Measurements from ENCODE around the gene HELT. TPM values are rescaled to one million over a fixed set of nuclear protein-coding genes. Genes with fewer than 3 reads are reported as not detected.

Gene HELT
- total RNA-seq (1 to 10 TPM in 1 of 2 donors, not detected in 1; 2.5 TPM), polyA plus RNA-seq (under 1 TPM; 0.09 to 0.53 TPM)
- long read RNA-seq, donor 1 = 0 reads
- long read RNA-seq, donor 2 = 0 reads
- long read RNA-seq, donor 3 = 0 reads
- long read RNA-seq, donor 4 = 0 reads
- long read RNA-seq, donor 5 = 0 reads

- Histone ChIP-seq H3K9ac (ENCODE audit: insufficient read depth in 1 of 2, low read length in 2 of 2) (no peak within 1 kb of the TSS), H3K36me3 (ENCODE audit: control insufficient read depth in 4 of 4, insufficient read depth in 4 of 4, low read length in 4 of 4) (no peaks in the 10 kb centered on the region), H3K9me3 (ENCODE audit: control insufficient read depth in 4 of 4, insufficient read depth in 3 of 4, low read length in 3 of 4) (peaks cover 0 to 10% (median 0%) of the 10 kb centered on the region in 4 donors), H3K27ac (ENCODE audit: low read depth in 1 of 2, low read length in 1 of 2) (no peak within 1 kb of the TSS), H3K27me3 (ENCODE audit: control insufficient read depth in 3 of 3, insufficient read depth in 3 of 3, low read length in 2 of 3) (peaks cover 53 to 95% (median 82%) of the 10 kb centered on the region in 3 donors), H3K4me1 (ENCODE audit: control insufficient read depth in 5 of 5, insufficient read depth in 5 of 5, low read length in 5 of 5) (peaks cover 0 to 16% (median 4%) of the 10 kb centered on the region in 5 donors), H3K4me3 (no peak within 1 kb of the TSS)
- DNase-seq (no peak), ATAC-seq (ENCODE audit: insufficient read depth, low FRiP score) (no peak)
- whole genome bisulfite sequencing, 2 donors = 2% methylated on average over 58 of the region's 58 CpGs
- no peak for TF ChIP-seq CTCF (IDR thresholded peaks at IDR 0.05; ENCODE audit: control extremely low read depth, extremely low read depth)
These were observed at the start of gene HELT for GRCh38 chr4:185017964-185018772. TSS of gene HELT (plus strand) at chr4:185018490. CDS start at chr4:185018929, 439 bp downstream.

GRCh38 chr4:184968784-184969201, 49.5 kb upstream of the HELT start:
- ATAC-seq (ENCODE audit: insufficient read depth, low FRiP score) = peak; percentile 85
- H3K9ac ChIP-seq (ENCODE audit: insufficient read depth in 1 of 2, low read length in 2 of 2) = no peak overlapping the region

GRCh38 chr4:184969610-184970009, 48.7 kb upstream of the HELT start:
- TF ChIP-seq CTCF (IDR thresholded peaks at IDR 0.05; ENCODE audit: control extremely low read depth, extremely low read depth) = no peak
- no peaks in the 10 kb centered on the region for H3K4me1 ChIP-seq (ENCODE audit: control insufficient read depth in 5 of 5, insufficient read depth in 5 of 5, low read length in 5 of 5)
- 95 to 97% methylated on average over 5 of the region's 5 CpGs for WGBS, 2 donors
- no peak overlapping the region for H3K27ac ChIP-seq (ENCODE audit: low read depth in 1 of 2, low read length in 1 of 2)
- DNase-seq (no peak), ATAC-seq (ENCODE audit: insufficient read depth, low FRiP score) (no peak)
- H3K27me3 ChIP-seq (ENCODE audit: control insufficient read depth in 3 of 3, insufficient read depth in 3 of 3, low read length in 2 of 3) = no peaks in the 10 kb centered on the region
- H3K9me3 ChIP-seq (ENCODE audit: control insufficient read depth in 4 of 4, insufficient read depth in 3 of 4, low read length in 3 of 4) = no peaks in the 10 kb centered on the region
- H3K36me3 ChIP-seq (ENCODE audit: control insufficient read depth in 4 of 4, insufficient read depth in 4 of 4, low read length in 4 of 4) = no peaks in the 10 kb centered on the region
- H3K4me3 ChIP-seq = no peak overlapping the region
- no peak overlapping the region for H3K9ac ChIP-seq (ENCODE audit: insufficient read depth in 1 of 2, low read length in 2 of 2)

More at GRCh38 chr4:184968784-184969201, 49.5 kb upstream of the HELT start:
- no peak for TF ChIP-seq CTCF (IDR thresholded peaks at IDR 0.05; ENCODE audit: control extremely low read depth, extremely low read depth)
- 79 to 88% methylated on average over 5 of the region's 5 CpGs for WGBS, 2 donors
- no peaks in the 10 kb centered on the region for H3K27me3 ChIP-seq (ENCODE audit: control insufficient read depth in 3 of 3, insufficient read depth in 3 of 3, low read length in 2 of 3)
- peak in 1 of 3 donors; percentile 11 for DNase-seq
- H3K4me1 ChIP-seq (ENCODE audit: control insufficient read depth in 5 of 5, insufficient read depth in 5 of 5, low read length in 5 of 5) = no peaks in the 10 kb centered on the region
- no peak overlapping the region for H3K4me3 ChIP-seq
- no peaks in the 10 kb centered on the region for H3K36me3 ChIP-seq (ENCODE audit: control insufficient read depth in 4 of 4, insufficient read depth in 4 of 4, low read length in 4 of 4)
- no peak overlapping the region for H3K27ac ChIP-seq (ENCODE audit: low read depth in 1 of 2, low read length in 1 of 2)
- no peaks in the 10 kb centered on the region for H3K9me3 ChIP-seq (ENCODE audit: control insufficient read depth in 4 of 4, insufficient read depth in 3 of 4, low read length in 3 of 4)
